GM19452 (cell line): ENCODE results near the gene ZNF217.
"Not testable (repeated sequence)": the region's sequence is repeated elsewhere in the genome, so short reads cannot be mapped to it uniquely, and the experiment has no call there.

Experiments used
- ATAC-seq: cut with Tn5 transposase; IDR thresholded peaks from one replicate; pipeline ENCODE4 v1.9.1; 2021; ENCODE audit not compliant: unreplicated experiment

ZNF217 gene

DNA sequence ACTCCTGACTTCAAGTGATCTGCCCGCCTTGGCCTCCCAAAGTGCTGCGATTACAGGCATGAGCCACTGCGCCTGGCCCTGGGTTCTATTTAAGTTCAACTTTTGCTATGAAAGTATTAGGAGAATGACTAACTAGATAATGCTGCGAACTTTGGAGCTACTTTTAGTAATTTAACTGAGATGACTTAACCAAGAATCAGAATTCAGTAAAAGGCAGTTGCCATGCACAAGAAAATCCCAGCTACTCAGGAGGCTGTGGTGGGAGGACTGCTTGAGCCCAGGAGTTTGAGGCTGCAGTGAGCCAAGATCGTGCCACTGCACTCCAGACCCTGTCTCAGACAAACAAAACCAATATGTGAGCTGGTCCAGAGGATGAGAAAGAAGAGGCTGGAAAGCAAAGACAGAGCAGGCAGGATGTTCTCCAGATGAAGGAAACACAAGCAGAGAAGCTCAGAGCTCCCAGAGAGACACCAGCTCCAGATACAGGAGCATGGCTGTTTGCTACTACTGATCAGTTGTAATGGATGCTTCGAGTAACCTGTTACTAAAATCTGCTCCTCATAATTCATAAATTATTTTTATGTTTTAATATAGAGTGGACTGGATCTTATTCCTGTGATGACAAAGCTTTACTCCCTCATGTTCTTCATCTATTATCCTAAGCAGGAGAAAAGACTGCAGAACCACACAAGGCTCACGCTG lies 23.9 kb downstream of the ZNF217 start:
- no peak for ATAC-seq

DNA sequence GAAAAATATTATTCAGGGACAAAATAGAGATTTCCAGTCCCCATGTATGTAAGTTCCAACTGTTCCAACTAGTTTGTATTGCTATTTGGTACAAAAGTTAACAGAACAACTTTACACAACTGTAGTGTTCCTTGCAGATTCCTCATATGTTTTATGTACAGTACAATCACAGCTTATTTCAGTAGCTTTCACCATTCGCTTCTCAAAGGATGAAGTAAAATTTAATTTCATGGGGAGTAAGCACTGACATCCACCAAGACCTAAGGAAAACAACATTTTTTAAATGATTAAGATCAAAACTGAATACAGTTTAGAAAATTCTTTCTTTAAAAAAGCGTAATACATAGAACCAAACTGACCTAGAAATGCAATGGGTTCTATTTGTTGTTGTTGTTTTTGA lies 24.6 kb downstream of the ZNF217 start:
- no peak for ATAC-seq

DNA sequence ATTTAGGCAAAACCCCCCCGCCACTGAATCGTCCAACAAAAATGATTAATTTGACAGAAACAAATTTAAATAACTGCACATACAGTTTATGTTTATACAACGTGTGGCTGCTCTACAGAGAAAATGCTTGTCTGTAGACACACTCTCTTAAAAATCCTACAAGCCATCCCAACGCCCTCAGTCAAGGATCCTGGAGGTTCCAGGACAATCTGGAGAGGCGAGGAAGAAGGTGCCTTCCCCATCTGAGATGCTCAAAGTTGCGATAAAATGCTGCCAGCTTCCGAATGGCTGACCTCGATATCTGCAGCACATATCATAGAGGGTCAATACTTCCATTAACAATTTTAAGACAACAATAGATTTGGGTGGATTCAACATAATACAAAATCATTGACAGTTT lies 25.3 kb downstream of the ZNF217 start:
- no peak for ATAC-seq

DNA sequence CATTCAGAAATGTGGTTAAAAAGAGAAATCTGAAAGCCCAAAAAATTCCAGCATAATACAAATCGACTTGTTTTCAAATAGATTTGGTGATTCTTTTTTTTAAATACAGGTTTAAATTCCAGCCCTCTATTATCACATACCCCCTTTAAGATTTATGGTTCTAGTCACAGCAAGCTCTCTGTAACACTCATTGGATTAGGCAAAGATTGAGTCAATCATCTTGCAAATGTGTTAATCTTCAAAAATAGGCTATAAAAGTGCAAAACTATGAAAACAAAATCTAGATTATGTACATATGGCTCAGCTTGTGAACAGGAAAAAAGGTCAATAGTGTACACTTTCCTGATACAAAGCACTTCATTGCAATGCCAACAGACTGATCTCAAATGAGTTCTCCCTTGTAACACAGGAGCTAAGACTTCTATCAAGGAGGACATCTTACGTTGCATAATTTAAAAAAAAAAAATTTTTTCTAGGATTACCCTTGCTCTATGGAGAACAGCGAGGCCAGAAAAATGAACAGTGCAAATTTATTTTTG lies 26.2 kb downstream of the ZNF217 start:
- ATAC-seq: no peak

DNA sequence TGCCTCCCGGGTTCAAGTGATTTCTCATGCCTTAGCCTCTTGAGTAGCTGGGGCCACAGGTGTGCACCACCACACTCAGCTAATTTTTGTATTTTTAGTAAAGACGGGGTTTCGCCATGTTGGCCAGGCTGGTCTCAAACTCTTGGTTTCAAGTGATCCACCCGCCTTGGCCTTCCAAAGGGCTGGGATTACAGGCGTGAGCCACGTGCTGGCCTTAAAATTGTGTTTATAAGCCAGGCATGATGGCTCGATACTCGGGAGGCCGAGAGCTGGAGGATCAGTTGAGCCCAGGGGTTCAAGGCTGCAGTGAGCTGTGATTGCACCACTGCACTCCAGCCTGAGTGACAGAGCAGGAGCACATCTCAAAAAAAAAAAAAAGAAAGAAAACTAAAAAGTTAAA lies 27.0 kb downstream of the ZNF217 start:
- ATAC-seq: not testable (repeated sequence)

DNA sequence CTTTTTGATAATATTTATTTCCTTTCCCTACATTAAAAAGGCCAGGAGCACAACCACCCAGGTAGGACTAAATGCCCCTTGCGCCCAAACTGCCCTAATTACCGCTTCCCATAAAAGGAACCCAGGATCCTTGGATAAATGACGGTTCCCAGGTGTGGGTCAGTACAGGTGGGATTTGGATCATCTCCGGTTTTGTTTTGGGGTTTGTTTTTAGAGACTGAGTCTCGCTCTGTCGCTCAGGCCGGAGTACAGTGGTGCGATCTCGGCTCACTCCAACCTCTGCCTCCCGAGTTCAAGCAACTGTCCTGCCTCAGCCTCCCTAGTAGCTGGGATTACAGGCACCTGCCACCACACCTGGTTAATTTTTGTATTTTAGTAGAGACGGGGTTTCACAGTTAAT lies 28.4 kb downstream of the ZNF217 start:
- no peak for ATAC-seq

DNA sequence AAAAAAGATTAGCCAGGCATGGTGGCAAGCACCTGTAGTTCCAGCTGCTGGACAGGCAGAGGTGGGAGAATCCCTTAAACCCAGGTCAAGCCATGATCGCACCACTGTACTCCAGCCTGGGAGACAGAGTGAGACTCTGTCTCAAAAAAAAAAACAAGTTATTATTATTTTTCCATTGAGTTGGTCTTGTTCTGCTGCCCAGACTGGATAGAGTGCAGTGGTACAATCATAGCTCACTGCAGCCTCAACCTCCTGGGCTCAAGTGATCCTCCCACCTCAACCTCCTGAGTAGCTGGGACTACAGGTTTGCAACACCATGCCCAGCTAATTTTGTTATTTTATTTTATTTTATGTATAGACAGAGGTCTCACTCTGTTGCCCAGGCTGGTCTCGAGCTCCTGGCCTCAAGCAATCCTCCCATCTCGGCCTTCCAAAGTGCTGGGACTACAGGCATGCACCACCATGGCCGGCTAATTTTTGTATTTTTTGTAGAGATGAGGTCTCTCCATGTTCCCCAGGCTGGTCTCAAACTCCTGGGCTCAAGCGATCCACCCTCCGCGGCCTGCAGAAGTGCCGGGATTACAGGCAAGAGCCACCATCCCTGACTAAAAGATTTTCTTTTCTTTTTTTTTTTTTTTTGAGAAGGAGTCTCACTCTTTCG lies 31.4 kb downstream of the ZNF217 start:
- not testable (repeated sequence) for ATAC-seq

DNA sequence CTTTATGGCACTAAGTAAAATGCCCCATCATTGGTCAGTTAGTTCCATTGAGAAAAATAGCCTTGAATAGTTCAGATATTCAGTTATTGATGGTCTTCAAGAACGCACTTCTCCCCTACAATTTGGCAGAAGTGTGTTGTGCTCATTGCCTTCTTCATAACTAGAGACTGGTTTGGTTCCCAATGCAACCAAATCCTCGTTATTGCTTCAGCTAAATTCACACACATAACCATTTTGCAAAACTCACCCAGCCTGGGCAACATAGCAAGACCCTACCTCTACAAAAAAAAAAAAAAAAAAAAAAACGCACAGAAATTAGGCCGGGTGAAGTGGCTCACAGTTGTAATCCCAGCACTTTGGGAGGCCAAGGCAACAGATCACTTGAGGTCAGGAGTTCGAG lies 32.1 kb downstream of the ZNF217 start:
- no peak for ATAC-seq

DNA sequence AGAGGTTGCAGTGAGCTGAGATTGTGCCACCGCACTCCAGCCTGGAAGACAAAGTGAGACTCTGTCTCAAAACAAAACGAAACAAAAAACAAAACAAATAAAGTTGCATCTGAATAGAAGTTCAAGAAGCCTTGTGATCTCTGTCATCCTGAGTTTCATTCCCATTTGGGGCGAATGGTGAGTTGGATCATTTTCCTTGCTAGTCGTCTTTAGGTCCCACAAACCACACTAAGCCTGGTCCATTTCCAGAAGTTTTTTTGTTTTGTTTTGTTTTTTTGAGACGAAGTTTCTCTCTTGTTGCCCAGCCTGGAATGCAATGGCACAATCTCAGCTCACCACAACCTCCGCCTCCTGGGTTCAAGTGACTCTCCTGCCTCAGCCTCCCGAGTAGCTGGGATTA lies 33.8 kb downstream of the ZNF217 start:
- ATAC-seq: no peak

DNA sequence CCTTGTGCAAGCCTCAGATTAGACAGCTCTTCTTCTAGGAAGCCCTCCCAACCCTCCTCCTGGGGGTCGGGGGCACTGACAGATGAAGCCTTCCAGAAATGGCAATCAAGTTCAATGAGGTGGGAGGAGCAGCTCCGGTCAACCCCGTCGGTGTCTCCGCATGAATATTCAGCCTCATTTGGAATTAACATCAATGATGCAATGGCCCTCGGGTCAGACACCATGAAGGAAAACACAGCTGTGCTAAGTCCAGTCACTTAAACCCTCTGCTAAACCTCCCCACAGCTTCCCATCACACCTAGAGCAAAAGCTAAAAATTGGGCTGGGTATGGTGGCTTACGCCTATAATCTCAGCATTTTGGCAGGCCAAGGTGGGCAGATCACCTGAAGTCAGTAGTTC lies 36.5 kb downstream of the ZNF217 start:
- no peak for ATAC-seq

DNA sequence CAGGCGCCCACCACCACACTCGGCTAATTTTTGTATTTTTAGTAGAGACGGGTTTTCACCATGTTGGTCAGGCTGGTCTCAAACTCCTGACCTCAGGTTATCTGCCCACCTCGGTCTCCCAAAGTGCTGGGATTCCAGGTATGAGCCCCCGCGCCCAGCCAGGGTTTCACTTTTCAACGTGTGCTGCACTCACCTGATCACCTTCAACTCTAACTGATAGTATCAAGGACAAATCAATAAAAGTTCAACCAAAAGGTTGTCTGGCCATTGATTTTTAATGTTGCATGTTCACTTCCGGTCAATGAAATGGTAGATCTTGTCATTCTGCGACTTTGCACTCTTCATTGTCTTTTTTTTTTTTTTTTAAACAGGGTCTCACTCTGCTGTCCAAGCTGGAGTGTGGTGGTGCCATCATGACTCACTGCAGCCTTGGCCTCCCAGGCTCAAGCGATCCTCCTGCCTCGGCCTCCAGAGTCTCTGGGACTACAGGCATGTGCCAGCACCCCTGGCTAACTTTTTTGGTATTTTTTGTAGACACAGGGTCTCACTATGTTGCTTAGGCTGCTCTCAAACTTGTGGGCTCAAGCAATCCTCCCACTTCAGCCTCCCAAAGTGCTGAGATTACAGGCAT lies 37.3 kb downstream of the ZNF217 start:
- no peak for ATAC-seq

DNA sequence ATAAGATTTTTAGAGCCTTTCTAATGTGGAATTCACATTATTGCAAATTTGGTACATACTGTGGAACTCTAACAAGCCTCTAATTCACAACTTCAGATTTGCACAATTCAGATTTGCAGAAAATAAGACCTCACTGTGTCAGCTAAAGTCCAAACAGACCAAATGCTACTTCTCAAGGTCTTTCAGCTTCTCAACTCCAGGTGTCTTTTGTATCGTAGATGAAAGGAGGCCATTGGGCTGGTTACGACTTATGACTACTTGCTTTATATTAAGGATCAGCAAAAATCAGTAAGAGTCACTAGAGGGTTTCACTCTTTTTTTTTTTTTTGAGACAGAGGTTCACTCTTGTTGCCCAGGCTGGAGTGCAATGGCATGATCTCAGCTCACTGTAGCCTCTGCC lies 37.8 kb downstream of the ZNF217 start:
- ATAC-seq: no peak

DNA sequence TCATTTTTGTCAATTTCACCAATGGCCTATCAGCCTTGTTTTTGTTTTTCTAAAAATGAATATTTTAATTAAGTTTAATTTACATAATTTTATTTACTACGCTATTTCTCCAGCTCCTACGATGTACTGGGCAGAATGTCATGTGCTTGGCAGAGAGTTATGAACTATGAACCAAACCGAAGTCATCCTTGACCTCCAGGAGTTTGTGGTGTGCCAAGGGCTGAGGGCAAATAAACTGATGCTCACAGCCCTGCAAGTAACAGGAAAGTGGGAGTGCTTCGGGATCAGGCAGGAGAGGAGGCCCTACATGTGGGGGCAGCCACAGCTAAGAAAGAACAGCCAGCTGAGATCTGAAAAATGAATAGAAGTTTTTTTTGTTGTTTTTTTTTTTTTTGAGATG lies 38.6 kb downstream of the ZNF217 start:
- ATAC-seq: no peak

DNA sequence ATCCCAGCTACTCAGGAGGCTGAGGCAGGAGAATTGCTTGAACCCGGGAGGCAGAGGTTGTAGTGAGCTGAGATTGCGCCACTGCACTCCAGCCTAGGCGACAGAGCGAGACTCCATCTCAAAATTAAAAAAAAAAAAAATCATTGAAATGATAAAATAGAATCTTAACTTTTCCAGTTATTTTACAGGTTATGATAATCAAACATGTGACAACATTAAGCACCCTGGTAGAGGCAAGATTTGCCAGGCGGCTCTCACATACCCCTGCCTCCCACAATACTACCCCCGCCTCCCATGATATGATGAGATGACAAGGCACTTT lies 41.1 kb downstream of the ZNF217 start:
- not testable (repeated sequence) for ATAC-seq

DNA sequence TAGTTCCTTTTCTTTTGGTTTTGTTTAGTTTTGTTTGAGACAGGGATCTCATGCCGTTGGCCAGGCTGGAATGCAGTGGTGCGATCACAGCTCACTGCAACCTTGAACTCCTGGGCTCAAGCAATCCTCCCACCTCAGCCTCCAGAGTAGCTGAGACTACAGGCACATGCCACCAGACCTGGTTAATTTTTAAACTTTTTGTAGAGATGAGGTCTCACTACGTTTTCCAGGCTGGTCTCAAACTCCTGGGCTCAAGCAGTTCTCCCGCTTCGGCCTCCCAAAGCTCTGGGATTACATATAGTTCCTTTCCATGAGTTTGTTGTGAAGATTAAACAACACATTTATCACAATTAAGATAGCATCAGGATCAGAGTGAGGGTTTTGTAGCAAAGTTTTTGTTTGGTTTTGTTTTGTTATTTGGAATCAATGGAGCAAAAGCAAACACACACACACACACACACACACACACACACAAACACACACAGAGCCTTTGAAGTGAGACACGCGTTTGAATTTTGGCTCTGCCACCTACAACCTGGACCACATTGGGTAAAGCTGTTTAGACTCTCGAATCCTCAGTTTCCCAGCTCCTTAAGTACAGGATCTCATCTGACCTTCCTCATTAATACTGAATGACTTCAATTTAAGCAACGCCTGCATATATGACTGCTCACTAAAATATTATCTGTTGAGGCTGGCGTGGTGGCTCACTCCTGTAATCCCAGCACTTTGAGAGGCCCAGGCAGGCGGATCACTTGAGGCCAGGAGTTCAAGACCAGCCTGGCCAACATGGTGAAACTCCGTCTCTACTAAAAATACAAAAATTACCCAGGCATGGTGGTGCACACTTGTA lies 41.7 kb downstream of the ZNF217 start:
- not testable (repeated sequence) for ATAC-seq

DNA sequence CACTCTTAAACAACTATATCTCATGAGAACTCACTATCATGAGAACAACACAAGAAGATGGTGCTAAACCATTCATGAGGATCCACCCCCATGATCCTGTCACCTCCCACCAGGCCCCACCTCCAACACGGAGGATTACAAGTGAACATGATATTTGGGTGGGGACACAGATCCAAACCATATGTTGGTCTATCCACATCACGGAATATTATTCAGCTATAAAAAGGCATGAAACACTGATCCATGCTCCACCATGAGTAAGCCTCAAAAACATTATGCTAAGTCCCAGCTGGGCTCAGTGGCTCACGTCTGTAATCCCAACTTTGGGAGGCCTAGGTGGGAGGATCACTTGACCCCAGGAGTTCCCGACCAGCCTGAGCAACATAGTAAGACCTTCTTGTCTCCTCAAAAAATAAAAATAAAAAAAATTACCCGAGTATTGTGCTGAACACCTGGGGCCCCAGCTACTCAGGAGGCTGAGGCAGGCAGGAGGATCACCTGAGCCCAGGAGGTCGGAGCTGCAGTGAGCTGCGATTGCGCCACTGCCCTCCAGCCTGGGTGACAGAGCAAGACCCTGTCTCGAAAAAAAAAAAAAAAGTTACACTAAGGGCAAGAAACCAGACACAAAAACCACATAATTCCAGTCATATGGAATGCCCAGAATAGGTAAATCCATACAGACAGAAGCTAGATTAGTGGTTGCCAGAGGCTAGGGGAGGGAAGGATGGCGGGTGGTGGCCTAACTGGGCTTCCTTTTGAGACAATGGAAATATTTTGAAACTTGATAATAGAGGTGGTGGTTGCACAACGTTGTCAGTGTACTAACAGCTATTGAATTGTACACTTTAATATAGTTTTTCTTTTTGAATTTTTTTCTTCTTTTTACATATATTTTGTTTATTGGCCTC lies 43.1 kb downstream of the ZNF217 start:
- ATAC-seq: no peak

DNA sequence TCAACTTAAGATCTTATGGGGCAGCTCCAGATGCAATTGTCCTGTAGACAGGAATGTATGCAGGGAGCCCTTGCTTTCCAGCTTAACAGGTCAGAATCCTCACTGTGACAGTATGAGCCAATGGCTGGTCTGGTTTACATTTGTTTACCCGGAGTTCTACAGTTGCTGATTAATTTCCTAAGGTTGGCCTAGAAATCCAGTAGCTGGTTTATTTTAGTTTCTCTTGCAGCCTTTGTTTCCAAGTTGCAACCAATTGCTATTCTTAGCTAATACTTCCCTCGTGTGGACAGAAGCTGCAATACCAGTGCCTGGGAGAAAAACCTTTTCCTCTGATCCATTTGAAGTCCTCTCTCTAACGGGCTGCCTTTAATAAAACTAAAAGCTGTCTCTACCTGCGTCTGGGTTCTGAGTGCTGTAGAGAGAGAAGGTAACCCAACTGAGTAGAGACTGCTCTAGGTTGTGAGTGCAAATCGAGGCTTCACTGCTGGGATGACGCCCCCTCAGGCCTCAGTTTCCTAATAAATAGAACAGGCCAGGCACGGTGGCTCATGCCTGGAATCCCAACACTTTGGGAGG lies 45.9 kb downstream of the ZNF217 start:
- no peak for ATAC-seq

DNA sequence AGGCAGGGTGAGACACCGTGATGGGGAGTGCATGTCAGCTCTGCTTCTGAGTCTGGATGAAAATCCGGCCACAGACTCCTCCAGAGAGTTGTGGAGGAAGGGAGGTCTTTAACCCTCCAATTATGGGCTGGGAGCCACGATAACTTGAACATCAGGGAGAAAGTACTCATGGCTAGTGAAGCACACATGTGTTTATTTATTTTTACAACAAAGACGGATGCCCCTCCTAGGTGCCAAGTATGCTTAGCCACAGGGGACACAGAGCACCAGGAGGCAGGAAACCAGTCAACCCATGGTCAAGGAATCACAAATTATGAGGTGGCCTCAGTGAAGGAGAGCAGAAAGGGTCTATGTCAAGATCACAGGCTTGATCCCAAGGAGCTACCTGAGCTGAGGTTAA lies 54.1 kb downstream of the ZNF217 start:
- no peak for ATAC-seq

DNA sequence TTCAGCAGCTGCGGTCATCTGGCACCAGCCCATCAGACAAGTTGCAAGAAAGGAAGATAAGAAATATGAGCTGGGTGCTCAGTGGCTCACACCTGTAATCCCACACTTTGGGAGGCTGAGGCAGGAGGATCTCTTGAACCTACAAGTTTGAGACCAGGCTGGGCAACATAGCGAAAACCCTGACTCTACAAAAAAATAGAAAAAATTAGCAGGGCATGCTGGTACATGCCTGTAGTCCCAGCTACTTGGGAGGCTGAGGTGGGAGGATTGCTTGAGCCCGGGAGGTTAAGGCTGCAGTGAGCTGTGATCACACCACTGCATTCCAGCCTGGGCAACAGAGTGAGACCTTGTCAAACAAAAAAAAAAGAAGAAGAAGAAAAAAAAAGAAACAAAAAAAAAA lies 57.3 kb downstream of the ZNF217 start:
- ATAC-seq: not testable (repeated sequence)

DNA sequence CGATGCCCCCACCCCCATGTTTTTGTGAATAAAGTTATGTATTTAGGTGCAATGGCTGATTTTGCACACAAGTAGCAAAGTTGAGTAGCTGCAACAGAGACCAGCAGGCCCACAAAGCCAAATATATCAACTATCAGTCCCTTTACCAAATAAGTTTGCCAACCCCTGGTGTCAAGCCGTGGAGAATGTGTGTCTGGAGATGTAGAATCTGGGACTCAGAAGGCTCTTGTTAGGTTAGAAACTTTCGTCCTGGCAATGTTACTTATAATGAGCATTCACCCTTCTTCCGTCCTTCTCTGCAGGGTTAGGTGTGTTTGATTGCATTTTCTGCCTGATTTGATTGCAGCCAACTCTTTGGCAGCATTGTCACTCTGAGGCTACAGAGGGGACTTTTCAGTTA lies 57.8 kb downstream of the ZNF217 start:
- ATAC-seq: no peak
